Measurements from ENCODE around the gene GTF2E1. TPM values are rescaled to one million over a fixed set of nuclear protein-coding genes. Genes with fewer than 3 reads are reported as not detected.

GTF2E1 gene
- total RNA-seq, 1 donor from 2014 or later: 17.2 TPM

DNA sequence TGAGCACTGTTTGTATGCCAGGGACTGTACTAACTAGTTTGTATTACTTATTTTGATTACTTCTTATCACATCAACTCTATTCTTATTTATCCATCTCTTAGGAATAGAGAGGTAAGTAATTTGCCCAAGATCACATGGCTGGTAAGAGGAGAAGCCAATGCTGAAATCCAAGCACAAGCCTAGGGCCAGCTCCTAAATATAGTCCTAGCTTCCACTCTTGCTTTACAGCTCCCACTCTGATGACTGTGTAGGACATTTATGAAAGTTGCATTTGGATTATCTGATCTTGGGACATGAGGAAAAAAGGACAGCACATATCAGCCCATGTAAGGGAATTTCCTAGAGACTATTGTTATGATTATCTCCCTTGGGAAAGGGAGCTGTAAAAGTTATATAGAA lies 58.1 kb downstream of the GTF2E1 start:
- Mint-ChIP-seq H3K27ac (ENCODE audit: unreplicated experiment) (no peak overlapping the region), H3K4me3 (ENCODE audit: unreplicated experiment) (no peak overlapping the region), H3K4me1 (ENCODE audit: unreplicated experiment) (no peaks in the 10 kb centered on the region), H3K9me3 (ENCODE audit: unreplicated experiment) (no peaks in the 10 kb centered on the region), H3K36me3 (ENCODE audit: unreplicated experiment) (no peaks in the 10 kb centered on the region), H3K27me3 (ENCODE audit: unreplicated experiment) (peaks cover 14% of the 10 kb centered on the region)
- TF ChIP-seq, protein P1, sequence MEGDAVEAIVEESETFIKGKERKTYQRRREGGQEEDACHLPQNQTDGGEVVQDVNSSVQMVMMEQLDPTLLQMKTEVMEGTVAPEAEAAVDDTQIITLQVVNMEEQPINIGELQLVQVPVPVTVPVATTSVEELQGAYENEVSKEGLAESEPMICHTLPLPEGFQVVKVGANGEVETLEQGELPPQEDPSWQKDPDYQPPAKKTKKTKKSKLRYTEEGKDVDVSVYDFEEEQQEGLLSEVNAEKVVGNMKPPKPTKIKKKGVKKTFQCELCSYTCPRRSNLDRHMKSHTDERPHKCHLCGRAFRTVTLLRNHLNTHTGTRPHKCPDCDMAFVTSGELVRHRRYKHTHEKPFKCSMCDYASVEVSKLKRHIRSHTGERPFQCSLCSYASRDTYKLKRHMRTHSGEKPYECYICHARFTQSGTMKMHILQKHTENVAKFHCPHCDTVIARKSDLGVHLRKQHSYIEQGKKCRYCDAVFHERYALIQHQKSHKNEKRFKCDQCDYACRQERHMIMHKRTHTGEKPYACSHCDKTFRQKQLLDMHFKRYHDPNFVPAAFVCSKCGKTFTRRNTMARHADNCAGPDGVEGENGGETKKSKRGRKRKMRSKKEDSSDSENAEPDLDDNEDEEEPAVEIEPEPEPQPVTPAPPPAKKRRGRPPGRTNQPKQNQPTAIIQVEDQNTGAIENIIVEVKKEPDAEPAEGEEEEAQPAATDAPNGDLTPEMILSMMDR (IDR thresholded peaks at IDR 0.05): no peak
- no peak for DNase-seq (ENCODE audit: extremely low spot score, unreplicated experiment)

DNA sequence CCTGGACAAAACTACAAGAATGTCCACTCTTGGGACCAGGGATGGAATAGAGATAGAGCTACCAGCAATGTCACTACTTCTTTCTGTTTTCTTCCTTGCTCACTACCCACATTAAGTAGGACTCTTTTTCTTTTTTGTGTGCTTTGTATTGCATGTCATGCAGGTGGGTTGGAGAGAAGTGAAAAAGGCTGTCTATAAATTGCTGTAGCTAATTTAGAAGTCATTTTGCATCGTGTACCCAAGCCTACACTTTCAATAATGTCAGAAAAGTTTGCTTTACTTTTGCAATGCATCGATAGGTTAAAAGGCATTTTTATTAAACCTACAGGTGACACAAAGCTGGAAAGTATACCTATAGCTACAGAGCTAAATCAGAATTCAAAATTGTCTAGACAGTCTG lies 58.9 kb downstream of the GTF2E1 start:
- Mint-ChIP-seq H3K27ac (ENCODE audit: unreplicated experiment) (no peak overlapping the region), H3K27me3 (ENCODE audit: unreplicated experiment) (peaks cover 17% of the 10 kb centered on the region), H3K9me3 (ENCODE audit: unreplicated experiment) (no peaks in the 10 kb centered on the region), H3K4me1 (ENCODE audit: unreplicated experiment) (no peaks in the 10 kb centered on the region), H3K4me3 (ENCODE audit: unreplicated experiment) (no peak overlapping the region), H3K36me3 (ENCODE audit: unreplicated experiment) (no peaks in the 10 kb centered on the region)
- DNase-seq (ENCODE audit: extremely low spot score, unreplicated experiment): no peak
- TF ChIP-seq, protein P1 (IDR thresholded peaks at IDR 0.05): no peak

DNA sequence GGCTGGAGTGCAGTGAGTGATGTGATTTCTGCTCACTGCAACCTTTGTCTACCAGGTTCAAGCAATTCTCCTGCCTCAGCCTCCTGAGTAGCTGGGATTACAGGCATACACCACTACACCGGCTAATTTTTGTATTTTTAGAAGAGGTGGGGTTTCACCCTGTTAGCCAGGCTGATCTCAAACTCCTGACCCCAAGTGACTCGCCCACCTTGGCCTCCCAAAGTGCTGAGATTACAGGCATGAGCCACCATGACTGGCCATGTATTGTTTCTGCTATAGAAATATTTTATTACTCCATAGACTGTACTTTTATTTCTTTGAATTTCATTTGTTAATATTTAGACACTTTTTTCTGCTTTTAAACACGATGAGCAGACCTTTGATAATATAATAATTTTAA lies 60.4 kb downstream of the GTF2E1 start:
- no peak for DNase-seq (ENCODE audit: extremely low spot score, unreplicated experiment)
- Mint-ChIP-seq H3K4me3 (ENCODE audit: unreplicated experiment) (no peak overlapping the region), H3K4me1 (ENCODE audit: unreplicated experiment) (no peaks in the 10 kb centered on the region), H3K36me3 (ENCODE audit: unreplicated experiment) (no peaks in the 10 kb centered on the region), H3K9me3 (ENCODE audit: unreplicated experiment) (no peaks in the 10 kb centered on the region), H3K27me3 (ENCODE audit: unreplicated experiment) (peaks cover 11% of the 10 kb centered on the region), H3K27ac (ENCODE audit: unreplicated experiment) (no peak overlapping the region)
- TF ChIP-seq, protein P1 (IDR thresholded peaks at IDR 0.05): no peak

DNA sequence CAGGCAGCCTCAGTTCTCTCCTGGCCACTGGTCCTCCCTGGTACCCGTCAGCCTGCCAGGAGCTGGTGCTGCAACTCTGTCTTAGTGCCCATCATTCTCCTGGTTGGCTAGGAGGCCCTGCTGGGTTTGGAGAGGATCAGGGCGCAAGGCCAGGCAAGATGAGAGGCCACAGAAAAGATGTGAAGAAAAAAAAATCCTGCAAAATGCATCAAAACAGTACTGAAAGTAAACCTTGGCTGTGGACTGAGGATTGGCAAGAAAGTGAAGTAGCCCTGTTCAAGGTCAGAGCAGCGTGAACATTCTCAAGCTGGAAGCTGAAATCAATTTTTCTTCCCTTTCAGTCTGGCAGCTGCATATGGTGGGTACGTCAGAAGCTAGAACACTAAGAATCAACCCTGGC lies 74.2 kb downstream of the GTF2E1 start:
- no peak for DNase-seq (ENCODE audit: extremely low spot score, unreplicated experiment)
- Mint-ChIP-seq H3K36me3 (ENCODE audit: unreplicated experiment) (no peaks in the 10 kb centered on the region), H3K9me3 (ENCODE audit: unreplicated experiment) (no peaks in the 10 kb centered on the region), H3K4me3 (ENCODE audit: unreplicated experiment) (no peak overlapping the region), H3K27ac (ENCODE audit: unreplicated experiment) (no peak overlapping the region), H3K27me3 (ENCODE audit: unreplicated experiment) (peaks cover 53% of the 10 kb centered on the region), H3K4me1 (ENCODE audit: unreplicated experiment) (no peaks in the 10 kb centered on the region)
- TF ChIP-seq, protein P1 (IDR thresholded peaks at IDR 0.05): no peak

DNA sequence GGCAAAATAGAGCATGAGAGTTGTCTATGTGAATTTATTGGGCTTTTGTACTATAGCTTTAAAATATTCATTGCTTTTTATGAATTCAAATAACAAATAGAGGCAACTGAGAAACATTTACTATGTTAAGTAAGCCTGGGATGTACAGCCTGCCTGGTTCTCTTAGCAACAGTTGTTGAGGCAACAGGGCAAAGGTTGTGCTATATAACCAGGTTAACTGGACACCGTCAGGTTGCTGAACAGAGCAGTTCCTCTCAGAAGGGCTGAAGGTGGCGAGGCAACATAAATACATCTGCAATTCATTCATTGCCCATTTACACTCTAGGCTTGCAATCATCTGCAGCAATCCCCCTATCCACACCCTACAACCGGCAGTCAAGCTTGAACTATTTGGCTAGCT lies 78.2 kb downstream of the GTF2E1 start:
- DNase-seq (ENCODE audit: extremely low spot score, unreplicated experiment): no peak
- Mint-ChIP-seq H3K27ac (ENCODE audit: unreplicated experiment) (no peak overlapping the region), H3K36me3 (ENCODE audit: unreplicated experiment) (no peaks in the 10 kb centered on the region), H3K9me3 (ENCODE audit: unreplicated experiment) (no peaks in the 10 kb centered on the region), H3K27me3 (ENCODE audit: unreplicated experiment) (peaks cover 36% of the 10 kb centered on the region), H3K4me3 (ENCODE audit: unreplicated experiment) (no peak overlapping the region), H3K4me1 (ENCODE audit: unreplicated experiment) (no peaks in the 10 kb centered on the region)
- TF ChIP-seq, protein P1 (IDR thresholded peaks at IDR 0.05): no peak

Measured in osteocyte (in vitro differentiated cells).